Muscle layer of colon (tissue), 2 donors: ENCODE measurements around the gene PCDHA10.

ENCODE experiments used
- H3K27ac ChIP-seq: one replicate; pipeline ENCODE4 v1.7.0; 2013; ENCODE audit warnings: low read depth, mild to moderate bottlenecking, low read length, moderate library complexity
- H3K27me3 ChIP-seq, 2 donors: one replicate each; pipeline ENCODE4 v1.7.0; 2013; ENCODE audit warnings: low read length in 2 of 2, mild to moderate bottlenecking in 2 of 2; ENCODE audit not compliant: insufficient read depth in 2 of 2, control insufficient read depth in 1 of 2
- H3K36me3 ChIP-seq: one replicate; pipeline ENCODE4 v1.7.0; 2013; ENCODE audit warnings: mild to moderate bottlenecking, low read length; ENCODE audit not compliant: insufficient read depth
- H3K4me1 ChIP-seq: one replicate; pipeline ENCODE4 v1.7.0; 2013; ENCODE audit warnings: mild to moderate bottlenecking, low read length; ENCODE audit not compliant: insufficient read depth
- H3K4me3 ChIP-seq, 2 donors: one replicate each; pipeline ENCODE4 v1.7.0; 2013; ENCODE audit warnings: low read length in 2 of 2, low read depth in 1 of 2, mild to moderate bottlenecking in 1 of 2, moderate library complexity in 1 of 2
- H3K9ac ChIP-seq: one replicate; pipeline ENCODE4 v1.7.0; 2013; ENCODE audit warnings: low read length
- H3K9me3 ChIP-seq: one replicate; pipeline ENCODE4 v1.7.0; 2013; ENCODE audit warnings: mild to moderate bottlenecking, low read length
- donor health status: abdominal sarcoma.
- donor health status: Adenocarcinoma of cecum.

PCDHA10 gene

GRCh38 chr5:140881889-140882590 is 26.3 kb downstream of the PCDHA10 start, which contains the start of gene PCDHA13:
Gene PCDHA13 (plus strand): TSS chr5:140882124. CDS start chr5:140882269, 145 bp downstream.
- Histone ChIP-seq H3K9ac (no peak within 1 kb of the TSS), H3K9me3 (peaks cover 6% of the 10 kb centered on the region), H3K4me1 (no peaks in the 10 kb centered on the region), H3K36me3 (no peaks in the 10 kb centered on the region), H3K27ac (no peak within 1 kb of the TSS), H3K4me3 (no peak within 1 kb of the TSS), H3K27me3 (peaks cover 0 to 8% of the 10 kb centered on the region in 2 donors)

GRCh38 chr5:140882591-140882899 is 26.8 kb downstream of the PCDHA10 start:
- H3K9me3 ChIP-seq = peaks cover 6% of the 10 kb centered on the region
- H3K27me3 ChIP-seq = peaks cover 0 to 4% of the 10 kb centered on the region in 2 donors
- H3K36me3 ChIP-seq = no peaks in the 10 kb centered on the region
- H3K4me3 ChIP-seq = no peak overlapping the region
- no peak overlapping the region for H3K27ac ChIP-seq
- no peaks in the 10 kb centered on the region for H3K4me1 ChIP-seq
- H3K9ac ChIP-seq = no peak overlapping the region

GRCh38 chr5:140883373-140883772 is 27.7 kb downstream of the PCDHA10 start:
- H3K9ac ChIP-seq = no peak overlapping the region
- H3K27ac ChIP-seq = no peak overlapping the region
- no peaks in the 10 kb centered on the region for H3K4me1 ChIP-seq
- H3K36me3 ChIP-seq = no peaks in the 10 kb centered on the region
- H3K27me3 ChIP-seq = peaks cover 0 to 4% of the 10 kb centered on the region in 2 donors
- H3K4me3 ChIP-seq = no peak overlapping the region
- H3K9me3 ChIP-seq = peaks cover 6% of the 10 kb centered on the region

GRCh38 chr5:140883927-140884697 is 28.4 kb downstream of the PCDHA10 start:
- no peak overlapping the region for H3K27ac ChIP-seq
- no peak overlapping the region for H3K4me3 ChIP-seq
- H3K4me1 ChIP-seq = no peaks in the 10 kb centered on the region
- no peaks in the 10 kb centered on the region for H3K36me3 ChIP-seq
- no peak overlapping the region for H3K9ac ChIP-seq
- peaks cover 6% of the 10 kb centered on the region for H3K9me3 ChIP-seq
- peaks cover 0 to 4% of the 10 kb centered on the region in 2 donors for H3K27me3 ChIP-seq

GRCh38 chr5:140916325-140916724 is 60.6 kb downstream of the PCDHA10 start:
- peaks cover 4% of the 10 kb centered on the region for H3K9me3 ChIP-seq

More at GRCh38 chr5:140916325-140916724, 60.6 kb downstream of the PCDHA10 start:
- Histone ChIP-seq H3K27ac (no peak overlapping the region), H3K27me3 (no peaks in the 10 kb centered on the region), H3K4me1 (no peaks in the 10 kb centered on the region), H3K36me3 (no peaks in the 10 kb centered on the region), H3K4me3 (no peak overlapping the region), H3K9ac (no peak overlapping the region)
